D721Med (cell line): ENCODE measurements around the gene TBC1D5.

Experiments used
- DNase-seq: peaks from one replicate; pipeline ENCODE4 v3.0.0; 2011; ENCODE audit warnings: low spot score; ENCODE audit not compliant: insufficient read length
- FAIRE-seq: peaks from 2 replicates; lab custom pipeline; 2011; peaks lifted over from hg19 to GRCh38; lab: Jason Lieb, UNC
- TF ChIP-seq, protein P1 (sequence below): IDR thresholded peaks from 2 replicates; pipeline ENCODE4 v1.5.1; 2012; ENCODE audit warnings: mild to moderate bottlenecking, control low read depth; ENCODE audit not compliant: insufficient read depth; ENCODE audit errors: missing control alignments

The TBC1D5 gene

DNA sequence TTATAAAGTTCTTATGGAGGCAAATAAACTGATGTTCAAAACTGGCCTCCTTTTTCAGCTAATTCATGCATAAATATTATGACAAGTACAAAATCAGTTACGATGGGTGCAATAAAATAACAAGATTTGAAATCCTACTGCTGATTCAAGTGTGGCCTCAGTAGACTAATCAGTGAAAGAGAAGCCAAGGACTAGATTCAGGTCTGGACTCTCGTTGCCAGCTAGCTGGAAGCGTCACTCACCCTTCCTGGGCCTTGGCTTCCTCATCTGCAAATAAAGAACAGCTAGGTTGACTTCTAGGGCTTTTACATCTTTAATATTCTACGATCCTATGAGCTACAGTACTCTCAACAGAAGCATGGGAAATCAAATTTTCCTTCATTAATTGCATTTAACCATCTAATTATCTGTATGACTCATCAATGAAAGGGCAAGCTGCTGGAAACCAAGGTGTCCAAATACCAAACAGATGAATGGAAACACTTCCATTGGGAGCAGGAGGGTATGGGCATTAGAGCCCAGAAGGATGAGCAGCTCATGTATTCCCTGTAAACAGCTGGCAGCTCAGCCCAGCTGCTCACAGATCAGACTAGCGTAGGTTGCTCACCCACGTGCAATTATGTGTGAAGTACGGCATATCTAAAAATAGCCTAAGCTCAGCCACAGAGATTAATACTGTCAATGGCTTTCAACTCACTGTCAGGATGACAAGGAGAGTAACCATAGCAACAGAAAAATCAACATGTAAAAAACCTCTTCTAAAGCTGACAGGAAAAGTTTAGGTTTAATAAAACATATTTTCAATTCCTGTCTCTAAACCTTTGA is 562.8 kb downstream of the TBC1D5 start:
- TF ChIP-seq, protein P1, sequence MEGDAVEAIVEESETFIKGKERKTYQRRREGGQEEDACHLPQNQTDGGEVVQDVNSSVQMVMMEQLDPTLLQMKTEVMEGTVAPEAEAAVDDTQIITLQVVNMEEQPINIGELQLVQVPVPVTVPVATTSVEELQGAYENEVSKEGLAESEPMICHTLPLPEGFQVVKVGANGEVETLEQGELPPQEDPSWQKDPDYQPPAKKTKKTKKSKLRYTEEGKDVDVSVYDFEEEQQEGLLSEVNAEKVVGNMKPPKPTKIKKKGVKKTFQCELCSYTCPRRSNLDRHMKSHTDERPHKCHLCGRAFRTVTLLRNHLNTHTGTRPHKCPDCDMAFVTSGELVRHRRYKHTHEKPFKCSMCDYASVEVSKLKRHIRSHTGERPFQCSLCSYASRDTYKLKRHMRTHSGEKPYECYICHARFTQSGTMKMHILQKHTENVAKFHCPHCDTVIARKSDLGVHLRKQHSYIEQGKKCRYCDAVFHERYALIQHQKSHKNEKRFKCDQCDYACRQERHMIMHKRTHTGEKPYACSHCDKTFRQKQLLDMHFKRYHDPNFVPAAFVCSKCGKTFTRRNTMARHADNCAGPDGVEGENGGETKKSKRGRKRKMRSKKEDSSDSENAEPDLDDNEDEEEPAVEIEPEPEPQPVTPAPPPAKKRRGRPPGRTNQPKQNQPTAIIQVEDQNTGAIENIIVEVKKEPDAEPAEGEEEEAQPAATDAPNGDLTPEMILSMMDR = no peak
- FAIRE-seq (no peak), DNase-seq (no peak)

DNA sequence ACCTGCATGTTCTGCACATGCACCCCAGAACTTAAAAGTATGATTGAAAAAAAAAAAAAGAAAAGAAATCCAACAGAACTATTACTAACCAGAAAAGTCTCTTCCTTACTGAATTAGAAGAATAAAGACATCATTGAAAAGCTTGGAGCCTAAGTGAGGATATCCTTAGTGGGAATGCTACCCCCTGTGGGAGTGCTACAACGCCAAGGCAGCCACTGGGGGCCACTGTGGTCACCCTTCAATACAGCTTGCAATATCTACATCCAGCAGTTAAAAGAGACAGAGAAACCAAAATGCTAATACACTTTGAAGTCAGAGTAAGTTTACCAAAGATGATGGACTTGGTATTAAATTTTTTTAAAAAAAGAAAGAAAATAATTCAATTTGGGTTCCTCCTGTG is 565.7 kb downstream of the TBC1D5 start:
- DNase-seq = no peak
- no peak for FAIRE-seq

DNA sequence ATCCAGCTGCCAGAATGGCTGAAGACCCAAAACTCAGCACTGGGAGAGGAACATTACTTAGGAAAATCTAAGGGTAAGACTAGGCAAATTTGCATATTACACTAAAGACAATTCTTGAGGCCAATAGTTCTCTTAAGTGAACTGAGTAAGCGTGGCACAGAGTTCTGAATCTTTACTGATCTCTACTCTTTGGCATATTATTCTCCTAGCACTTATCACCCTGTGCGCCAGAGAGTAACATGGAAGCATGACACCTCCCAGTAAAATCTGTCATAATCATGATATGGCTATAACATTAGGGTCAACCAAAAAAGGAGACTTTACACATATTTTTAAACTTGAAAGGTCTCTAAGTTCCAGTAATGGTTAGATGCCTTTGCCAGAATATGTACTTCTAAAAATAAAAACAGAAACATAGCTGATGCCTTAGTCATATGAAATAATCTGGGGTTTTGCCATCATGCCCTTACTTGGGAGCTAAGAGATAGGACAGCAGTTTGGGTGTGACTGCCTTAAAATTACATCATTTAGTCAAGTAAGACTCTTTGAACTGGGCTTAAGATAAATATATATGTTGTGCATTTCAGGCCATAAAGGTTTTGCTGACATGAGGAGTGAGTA is 567.1 kb downstream of the TBC1D5 start:
- no peak for DNase-seq
- FAIRE-seq = no peak
- TF ChIP-seq, protein P1 = no peak

More for the DNA sequence above, 565.7 kb downstream of the TBC1D5 start:
- TF ChIP-seq, protein P1 = no peak

DNA sequence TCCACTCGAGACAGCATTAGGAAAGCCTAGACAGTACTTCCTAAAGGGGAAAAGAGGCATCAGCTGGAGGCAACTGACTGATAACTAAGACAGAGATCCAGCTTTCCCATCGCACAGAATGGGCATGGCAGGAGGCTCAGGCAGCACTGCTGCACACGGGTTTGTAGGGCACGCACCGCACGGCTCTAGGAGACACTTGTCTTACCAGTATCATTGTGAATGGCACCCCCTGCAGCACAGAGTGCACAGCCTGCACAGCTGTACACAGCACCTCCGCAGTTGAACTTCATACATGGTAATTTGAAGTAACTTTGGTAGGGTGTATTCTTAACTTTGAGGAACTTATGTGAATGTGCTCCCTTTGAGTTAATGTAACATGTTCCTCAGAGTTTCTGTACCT is 576.1 kb downstream of the TBC1D5 start:
- DNase-seq (no peak), FAIRE-seq (no peak)
- TF ChIP-seq, protein P1 = peak; percentile 14

DNA sequence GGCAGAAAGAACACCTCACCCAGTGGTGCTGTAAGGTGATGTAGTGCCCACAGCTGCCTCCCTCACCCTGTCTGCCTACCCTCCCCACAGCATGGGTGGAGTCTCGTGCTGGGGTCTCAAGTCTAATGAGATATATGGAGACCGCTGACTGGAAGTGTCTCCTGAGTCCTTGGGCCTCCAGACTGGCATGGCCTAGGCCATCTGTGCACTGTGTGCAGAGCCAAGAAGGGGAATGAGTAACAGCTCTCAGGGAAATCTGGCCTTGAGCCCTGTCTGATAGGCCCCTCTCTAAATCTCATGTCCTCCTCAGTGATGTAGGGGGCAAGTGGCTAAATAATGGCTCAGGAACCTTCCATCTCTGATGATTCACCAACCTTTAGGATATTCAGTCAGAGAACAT is 580.3 kb downstream of the TBC1D5 start:
- TF ChIP-seq, protein P1 = no peak
- FAIRE-seq = no peak

DNA sequence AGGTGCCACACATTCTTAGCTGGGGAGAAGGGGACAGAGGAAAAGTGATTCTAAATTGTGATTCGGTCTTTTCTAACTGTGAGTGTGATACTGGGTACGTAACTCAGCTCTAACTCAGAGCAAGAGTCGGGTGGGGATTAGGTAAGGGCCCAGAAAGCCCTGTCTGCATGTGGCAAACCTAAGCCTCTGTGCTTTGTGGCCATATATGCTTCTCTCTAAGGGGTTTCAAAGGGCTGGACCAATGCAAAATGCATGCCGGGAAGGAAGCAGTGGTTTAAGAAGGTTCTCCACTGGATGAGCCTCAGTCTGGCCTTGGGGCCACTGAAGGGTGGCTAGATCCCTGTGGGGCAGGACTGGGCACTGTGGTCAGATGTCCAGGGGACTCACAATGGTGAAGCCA is 581.8 kb downstream of the TBC1D5 start:
- DNase-seq (no peak), FAIRE-seq (no peak)
- TF ChIP-seq, protein P1 = no peak

More for the DNA sequence above, 580.3 kb downstream of the TBC1D5 start:
- no peak for DNase-seq
